ENCODE results near the gene GBX2.

GRCh38 chr2:236171181-236171679, 3.0 kb upstream of the GBX2 start:
- TF ChIP-seq CTCF (IDR thresholded peaks at IDR 0.05 in 2 of 3, conservative IDR thresholded peaks at IDR 0.05 in 1 of 3; ENCODE audit: borderline replicate concordance in 1 of 3, insufficient read depth in 1 of 3, low read depth in 2 of 3, low read length in 2 of 3) = no peak
- TF ChIP-seq EZH2phosphoT487 (IDR thresholded peaks at IDR 0.05; ENCODE audit: borderline replicate concordance) = no peak
- no peak for TF ChIP-seq POLR2A (IDR thresholded peaks at IDR 0.05; ENCODE audit: borderline replicate concordance, extremely low read depth, insufficient read depth, insufficient read length)
- no peak for TF ChIP-seq EZH2 (IDR thresholded peaks at IDR 0.05)
- no peak for TF ChIP-seq POLR2AphosphoS5 (IDR thresholded peaks at IDR 0.05; ENCODE audit: low read depth, low read length)
- no peak for TF ChIP-seq SRF (IDR thresholded peaks at IDR 0.05; ENCODE audit: low read depth)
- no peak for TF ChIP-seq JUND (IDR thresholded peaks at IDR 0.05)
- TF ChIP-seq SIN3A (IDR thresholded peaks at IDR 0.05; ENCODE audit: low read depth) = no peak
- no peak for TF ChIP-seq YY1 (IDR thresholded peaks at IDR 0.05; ENCODE audit: extremely low read depth, insufficient replicate concordance, low read depth, low read length)
